NCI-H82 treated with DMSO at 0.1 percent for 48 hours (cell line): ENCODE results near the gene TIMM10B.

Experiments used
- DNase-seq: peaks from one replicate; lab custom pipeline; 2025; ENCODE audit not compliant: unreplicated experiment; lab: John Stamatoyannopoulos, UW

TIMM10B gene

GRCh38 chr11:6481012-6481923 lies at the start of gene TIMM10B, which contains the start of gene ARFIP2:
TIMM10B (plus strand) TSS chr11:6481501; CDS start chr11:6481517, 16 bp downstream.
ARFIP2 (minus strand) TSS chr11:6481331; CDS start chr11:6480421, 910 bp downstream.
- peak; percentile 81 for DNase-seq

DNA sequence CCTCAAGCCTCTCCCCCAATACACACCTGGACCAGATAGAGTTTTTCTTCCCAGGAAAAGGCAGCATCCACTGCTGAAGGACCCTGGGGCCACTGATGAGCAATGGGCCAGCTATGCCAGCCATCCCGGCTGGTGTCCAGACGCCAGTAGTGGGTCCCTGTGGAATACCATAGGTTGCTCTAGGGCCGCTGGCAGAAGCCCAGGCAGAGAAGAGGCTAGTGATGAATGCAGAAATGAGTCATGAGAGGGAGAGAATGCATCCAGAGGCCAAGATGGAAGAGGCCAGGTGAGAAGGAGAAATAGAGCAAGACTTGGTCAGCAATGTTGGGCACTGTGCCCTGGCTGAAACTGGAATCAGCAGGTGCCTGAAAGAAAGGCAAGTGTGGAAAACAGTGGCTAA lies 49.4 kb upstream of the TIMM10B start:
- no peak for DNase-seq

- no peak for DNase-seq
Measured at GRCh38 chr11:6433998-6434660, 47.2 kb upstream of the TIMM10B start.

DNA sequence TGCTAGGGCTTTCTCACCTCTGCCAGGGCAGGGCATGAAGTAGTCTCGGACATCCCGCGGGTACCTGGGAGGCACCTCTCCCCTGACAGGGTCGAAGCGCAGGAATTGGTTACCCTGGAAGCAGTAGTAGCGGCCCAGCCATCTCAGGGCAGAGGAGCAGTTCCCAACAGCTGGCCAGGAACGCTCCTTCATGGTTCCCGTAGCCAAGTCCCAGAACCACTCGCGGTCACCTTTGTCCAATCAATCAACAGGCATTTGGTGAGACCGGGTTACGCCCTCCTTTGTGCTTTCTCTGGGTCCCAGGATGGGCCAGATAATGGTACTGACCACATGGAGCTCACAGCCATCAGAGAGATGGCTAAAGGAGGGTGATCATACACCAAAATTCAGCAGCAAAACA lies 43.9 kb upstream of the TIMM10B start:
- DNase-seq, result no peak

GRCh38 chr11:6437993-6438392 lies 43.3 kb upstream of the TIMM10B start:
- no peak for DNase-seq

GRCh38 chr11:6438979-6439571 lies 42.2 kb upstream of the TIMM10B start:
- DNase-seq, result peak; percentile 6

GRCh38 chr11:6440906-6441358 lies 40.4 kb upstream of the TIMM10B start, which contains the start of gene HPX:
HPX (minus strand) TSS chr11:6440987; CDS start chr11:6440963, 24 bp downstream.
- no peak for DNase-seq

DNA sequence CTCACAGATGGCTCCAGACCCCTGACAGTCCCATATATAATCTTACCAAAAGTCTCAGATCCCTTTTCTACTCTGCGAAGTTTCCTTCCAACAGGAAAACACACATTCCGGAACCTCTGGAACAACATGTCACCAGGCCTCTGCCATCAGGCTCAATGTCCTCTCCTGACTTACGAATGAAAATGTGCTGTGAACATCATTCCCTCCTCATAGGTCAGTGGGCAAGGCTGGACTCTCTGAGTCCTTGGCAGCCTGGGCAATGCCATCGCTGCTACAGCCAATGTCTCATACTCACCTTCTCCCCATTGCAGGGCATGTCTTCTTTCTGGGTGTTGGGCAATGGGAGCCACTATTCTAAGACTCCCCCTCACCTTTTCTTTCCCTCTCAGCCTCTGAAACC lies 38.9 kb upstream of the TIMM10B start:
- no peak for DNase-seq

- DNase-seq, result peak; percentile 6
Measured at GRCh38 chr11:6443269-6444003, 37.9 kb upstream of the TIMM10B start.

DNA sequence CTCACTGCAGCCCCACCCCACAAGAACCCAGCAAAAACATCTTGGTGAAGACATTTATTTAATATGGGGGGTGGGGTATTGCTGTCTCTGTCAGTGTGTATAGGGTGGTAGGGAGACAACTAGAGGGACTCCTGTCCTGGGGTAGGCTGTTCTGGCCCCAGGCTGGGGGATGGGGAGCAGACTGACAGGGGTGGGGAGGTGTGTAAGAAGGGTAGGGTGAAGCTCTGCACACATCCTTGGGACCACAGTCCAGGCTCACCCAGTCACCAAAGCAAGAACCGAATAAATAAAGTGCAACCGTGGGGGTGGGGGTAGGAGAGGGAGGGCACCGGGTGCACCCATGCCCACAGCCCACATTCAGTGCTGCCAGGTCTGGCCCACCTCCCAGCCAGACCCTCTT lies 32.7 kb upstream of the TIMM10B start:
- no peak for DNase-seq

GRCh38 chr11:6452219-6452618 lies 29.1 kb upstream of the TIMM10B start:
- DNase-seq, result no peak

DNA sequence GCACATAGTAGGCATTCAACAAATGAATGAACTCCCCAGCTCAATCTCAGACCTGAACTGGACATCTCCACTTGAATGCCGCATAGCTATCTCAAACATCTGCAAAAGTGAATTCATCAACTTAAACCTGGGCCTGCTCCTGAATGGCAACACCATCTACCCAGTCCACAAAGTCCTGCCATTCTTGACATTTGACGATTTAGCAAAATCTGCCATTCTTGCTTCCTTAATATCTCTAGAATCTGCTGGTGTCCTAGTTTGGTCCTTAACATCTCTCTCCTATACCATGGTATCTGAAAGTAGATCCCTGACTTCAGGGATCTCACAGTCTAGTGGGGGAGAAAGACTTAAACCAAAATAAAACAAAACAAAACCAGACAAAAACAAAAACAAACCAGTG lies 28.1 kb upstream of the TIMM10B start:
- DNase-seq, result no peak

DNA sequence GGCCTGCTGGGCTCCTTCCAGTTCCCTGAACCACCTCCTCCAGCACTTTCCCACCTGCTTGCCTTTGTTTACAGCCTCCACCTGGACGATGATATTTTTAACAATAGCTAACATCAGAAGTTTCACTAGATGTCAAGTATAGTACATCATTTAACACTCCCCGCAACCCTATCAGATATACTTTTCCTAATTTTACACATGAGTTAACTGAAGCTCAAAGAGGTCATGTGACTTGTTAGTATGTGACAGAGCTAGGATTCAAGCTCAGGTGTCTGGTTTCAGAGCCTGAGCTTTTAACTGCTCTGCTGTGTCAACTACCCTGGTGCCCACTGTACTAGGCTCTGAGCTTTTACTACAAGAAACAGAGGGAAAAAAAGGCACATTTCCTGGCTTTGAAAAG lies 26.2 kb upstream of the TIMM10B start:
- no peak for DNase-seq

- DNase-seq, result no peak
Measured at GRCh38 chr11:6456361-6457073, 24.8 kb upstream of the TIMM10B start.

DNA sequence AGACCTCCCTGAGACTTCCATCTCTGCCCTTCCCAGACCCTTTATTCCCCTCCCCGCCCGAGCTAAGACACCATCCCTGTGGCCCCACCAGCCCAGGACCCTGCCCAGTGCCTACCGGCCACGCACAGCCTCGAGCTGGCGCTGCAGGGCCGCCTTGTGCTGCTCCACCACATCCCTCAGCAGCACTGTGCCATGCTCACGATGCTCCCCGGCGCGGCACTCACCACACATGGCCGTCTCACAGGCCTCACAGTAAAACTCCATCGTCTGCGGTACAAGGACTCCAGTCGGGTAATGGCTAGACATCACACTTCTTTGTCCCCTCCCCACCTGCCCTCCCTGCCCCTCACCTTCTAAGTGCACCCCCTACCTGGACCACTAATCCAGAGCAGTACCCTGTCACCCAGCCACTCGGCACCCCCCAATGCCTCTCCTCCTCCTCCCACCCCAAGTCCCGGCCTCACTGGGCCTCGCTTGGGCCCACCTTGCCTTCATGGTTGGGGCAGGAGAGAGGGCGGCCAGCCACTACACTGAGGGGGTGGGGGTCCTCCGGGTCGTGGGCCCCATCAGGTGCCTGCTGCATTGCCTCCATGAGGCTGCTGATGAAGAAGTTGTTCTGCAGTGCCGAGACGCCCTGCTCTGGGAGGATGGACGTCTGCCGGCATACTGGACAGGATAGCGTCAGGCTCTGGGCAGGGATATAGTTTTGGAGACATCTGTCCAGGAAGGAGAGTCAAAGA lies 23.6 kb upstream of the TIMM10B start:
- DNase-seq, result no peak

- DNase-seq, result no peak
Measured at GRCh38 chr11:6458352-6459098, 22.8 kb upstream of the TIMM10B start.

- no peak for DNase-seq
Measured at GRCh38 chr11:6459099-6459450, 22.2 kb upstream of the TIMM10B start.

DNA sequence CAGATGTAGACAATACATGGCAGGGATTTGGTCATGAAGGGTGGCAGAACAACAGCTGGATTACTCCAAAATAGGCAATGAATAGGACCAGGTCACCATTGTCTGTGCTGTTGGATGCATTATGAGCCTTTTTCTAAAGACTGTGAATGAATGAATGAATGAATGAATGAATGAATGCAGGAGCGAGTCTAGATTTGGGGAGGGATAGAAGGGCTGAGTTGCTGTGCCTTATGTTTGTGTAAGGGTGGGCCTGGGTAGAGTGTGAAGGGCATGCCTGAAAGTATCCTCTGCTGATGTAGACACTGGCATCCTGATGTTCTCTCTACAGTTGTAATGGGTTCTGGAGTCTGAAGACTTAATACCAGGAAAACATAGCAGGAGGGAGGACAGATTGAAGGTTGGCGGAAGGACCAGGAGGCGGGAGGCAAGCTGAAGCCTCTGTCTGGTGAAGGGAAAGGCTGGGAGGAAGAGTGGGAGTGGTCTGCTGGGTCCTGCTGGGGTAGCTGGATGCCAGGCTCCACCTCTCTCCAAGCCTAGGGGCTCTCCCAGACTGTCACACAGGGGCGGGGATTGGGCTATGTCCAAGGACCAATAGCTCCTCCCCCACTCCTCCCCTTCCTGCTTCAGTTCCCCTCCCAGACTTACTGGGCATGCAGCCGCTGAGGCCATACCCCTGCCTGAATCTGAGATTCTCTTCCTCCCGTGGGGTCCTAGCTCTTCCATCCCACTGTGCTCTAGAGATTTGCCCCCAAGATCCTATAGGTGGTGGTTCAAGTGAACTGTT lies 12.4 kb upstream of the TIMM10B start:
- DNase-seq, result peak; percentile 82
